ENCODE measurements around the gene LGI4.

GRCh38 chr19:35090506-35091214 is 44.2 kb downstream of the LGI4 start:
- TF ChIP-seq EZH2phosphoT487 (IDR thresholded peaks at IDR 0.05; ENCODE audit: unreplicated experiment) (no peak), CTCF (conservative IDR thresholded peaks at IDR 0.05; ENCODE audit: low read depth in 2 of 2) (peak; percentile 62 to 71), REST (IDR thresholded peaks at IDR 0.05; ENCODE audit: unreplicated experiment) (no peak), POLR2AphosphoS5 (IDR thresholded peaks at IDR 0.05; ENCODE audit: low read depth) (0 out of 2 replicates have a peak, but pooled peaks have one; percentile 24), STAT1 (IDR thresholded peaks at IDR 0.05; ENCODE audit: unreplicated experiment) (no peak), EZH2 (IDR thresholded peaks at IDR 0.05; ENCODE audit: low read depth, unreplicated experiment) (no peak), ZNF331 (CRISPR knock-in tag; IDR thresholded peaks at IDR 0.05; ENCODE audit: low read depth) (no peak), ZNF114 (CRISPR knock-in tag; IDR thresholded peaks at IDR 0.05) (no peak), NANOG (IDR thresholded peaks at IDR 0.05; ENCODE audit: borderline replicate concordance) (no peak), CREB1 (CRISPR knock-in tag; IDR thresholded peaks at IDR 0.05; ENCODE audit: low read depth) (no peak), ETS1 (IDR thresholded peaks at IDR 0.05) (no peak), ZNF462 (CRISPR knock-in tag; IDR thresholded peaks at IDR 0.05) (no peak)

Data from GM23338 (cell line).